ENCODE data around the gene CERS6. TPM values are rescaled to one million over a fixed set of nuclear protein-coding genes. Genes with fewer than 3 reads are reported as not detected.
"Not testable (repeated sequence)": the region's sequence is repeated elsewhere in the genome, so short reads cannot be mapped to it uniquely, and the experiment has no call there.

CERS6 gene
- total RNA-seq, 1 donor from 2014 or later: 30.9 TPM

- Mint-ChIP-seq H3K4me3 (ENCODE audit: unreplicated experiment) (no peak overlapping the region), H3K27me3 (ENCODE audit: unreplicated experiment) (peaks cover 13% of the 10 kb centered on the region), H3K36me3 (ENCODE audit: unreplicated experiment) (peaks cover 2% of the 10 kb centered on the region), H3K9me3 (ENCODE audit: unreplicated experiment) (no peaks in the 10 kb centered on the region), H3K4me1 (ENCODE audit: unreplicated experiment) (no peaks in the 10 kb centered on the region), H3K27ac (ENCODE audit: unreplicated experiment) (no peak overlapping the region)
- no peak for DNase-seq (ENCODE audit: extremely low spot score, unreplicated experiment)
- TF ChIP-seq, protein P1, sequence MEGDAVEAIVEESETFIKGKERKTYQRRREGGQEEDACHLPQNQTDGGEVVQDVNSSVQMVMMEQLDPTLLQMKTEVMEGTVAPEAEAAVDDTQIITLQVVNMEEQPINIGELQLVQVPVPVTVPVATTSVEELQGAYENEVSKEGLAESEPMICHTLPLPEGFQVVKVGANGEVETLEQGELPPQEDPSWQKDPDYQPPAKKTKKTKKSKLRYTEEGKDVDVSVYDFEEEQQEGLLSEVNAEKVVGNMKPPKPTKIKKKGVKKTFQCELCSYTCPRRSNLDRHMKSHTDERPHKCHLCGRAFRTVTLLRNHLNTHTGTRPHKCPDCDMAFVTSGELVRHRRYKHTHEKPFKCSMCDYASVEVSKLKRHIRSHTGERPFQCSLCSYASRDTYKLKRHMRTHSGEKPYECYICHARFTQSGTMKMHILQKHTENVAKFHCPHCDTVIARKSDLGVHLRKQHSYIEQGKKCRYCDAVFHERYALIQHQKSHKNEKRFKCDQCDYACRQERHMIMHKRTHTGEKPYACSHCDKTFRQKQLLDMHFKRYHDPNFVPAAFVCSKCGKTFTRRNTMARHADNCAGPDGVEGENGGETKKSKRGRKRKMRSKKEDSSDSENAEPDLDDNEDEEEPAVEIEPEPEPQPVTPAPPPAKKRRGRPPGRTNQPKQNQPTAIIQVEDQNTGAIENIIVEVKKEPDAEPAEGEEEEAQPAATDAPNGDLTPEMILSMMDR (IDR thresholded peaks at IDR 0.05): no peak
Measured at GRCh38 chr2:168787782-168788376, 331.8 kb downstream of the CERS6 start.

- peaks cover 2% of the 10 kb centered on the region for H3K36me3 Mint-ChIP-seq (ENCODE audit: unreplicated experiment)
- H3K9me3 Mint-ChIP-seq (ENCODE audit: unreplicated experiment): no peaks in the 10 kb centered on the region
- TF ChIP-seq, protein P1 (IDR thresholded peaks at IDR 0.05): no peak
- H3K27me3 Mint-ChIP-seq (ENCODE audit: unreplicated experiment): peaks cover 10% of the 10 kb centered on the region
- no peaks in the 10 kb centered on the region for H3K4me1 Mint-ChIP-seq (ENCODE audit: unreplicated experiment)
- H3K4me3 Mint-ChIP-seq (ENCODE audit: unreplicated experiment): no peak overlapping the region
- H3K27ac Mint-ChIP-seq (ENCODE audit: unreplicated experiment): no peak overlapping the region
- no peak for DNase-seq (ENCODE audit: extremely low spot score, unreplicated experiment)
Measured at GRCh38 chr2:168789776-168790175, 333.7 kb downstream of the CERS6 start.

- Mint-ChIP-seq H3K4me1 (ENCODE audit: unreplicated experiment) (no peaks in the 10 kb centered on the region), H3K4me3 (ENCODE audit: unreplicated experiment) (no peak overlapping the region), H3K27ac (ENCODE audit: unreplicated experiment) (no peak overlapping the region)
Measured at GRCh38 chr2:168790226-168790902, 334.3 kb downstream of the CERS6 start.

DNA sequence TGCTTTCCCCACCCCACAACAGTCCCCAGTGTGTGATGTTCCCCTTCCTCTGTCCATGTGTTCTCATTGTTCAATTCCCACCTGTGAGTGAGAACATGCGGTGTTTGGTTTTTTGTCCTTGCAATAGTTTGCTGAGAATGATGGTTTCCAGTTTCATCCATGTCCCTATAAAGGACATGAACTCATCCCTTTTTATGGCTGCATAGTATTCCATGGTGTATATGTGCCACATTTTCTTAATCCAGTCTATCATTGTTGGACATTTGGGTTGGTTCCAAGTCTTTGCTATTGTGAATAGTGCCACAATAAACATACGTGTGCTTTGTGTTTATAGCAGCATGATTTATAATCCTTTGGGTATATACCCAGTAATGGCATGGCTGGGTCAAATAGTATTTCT is 335.1 kb downstream of the CERS6 start:
- H3K27ac Mint-ChIP-seq (ENCODE audit: unreplicated experiment); H3K4me3 Mint-ChIP-seq (ENCODE audit: unreplicated experiment); H3K36me3 Mint-ChIP-seq (ENCODE audit: unreplicated experiment); H3K9me3 Mint-ChIP-seq (ENCODE audit: unreplicated experiment); H3K4me1 Mint-ChIP-seq (ENCODE audit: unreplicated experiment); DNase-seq (ENCODE audit: extremely low spot score, unreplicated experiment); H3K27me3 Mint-ChIP-seq (ENCODE audit: unreplicated experiment): not testable (repeated sequence)

More at GRCh38 chr2:168790226-168790902, 334.3 kb downstream of the CERS6 start:
- TF ChIP-seq, protein P1 (IDR thresholded peaks at IDR 0.05): no peak
- H3K27me3 Mint-ChIP-seq (ENCODE audit: unreplicated experiment): peaks cover 9% of the 10 kb centered on the region
- DNase-seq (ENCODE audit: extremely low spot score, unreplicated experiment): no peak
- H3K36me3 Mint-ChIP-seq (ENCODE audit: unreplicated experiment): peaks cover 2% of the 10 kb centered on the region
- no peaks in the 10 kb centered on the region for H3K9me3 Mint-ChIP-seq (ENCODE audit: unreplicated experiment)

GRCh38 chr2:168793596-168793995 is 337.5 kb downstream of the CERS6 start:
- DNase-seq (ENCODE audit: extremely low spot score, unreplicated experiment): no peak
- peaks cover 7% of the 10 kb centered on the region for H3K4me1 Mint-ChIP-seq (ENCODE audit: unreplicated experiment)
- H3K9me3 Mint-ChIP-seq (ENCODE audit: unreplicated experiment): no peaks in the 10 kb centered on the region
- peaks cover 2% of the 10 kb centered on the region for H3K36me3 Mint-ChIP-seq (ENCODE audit: unreplicated experiment)
- H3K4me3 Mint-ChIP-seq (ENCODE audit: unreplicated experiment): no peak overlapping the region
- TF ChIP-seq, protein P1 (IDR thresholded peaks at IDR 0.05): no peak
- H3K27ac Mint-ChIP-seq (ENCODE audit: unreplicated experiment): no peak overlapping the region
- H3K27me3 Mint-ChIP-seq (ENCODE audit: unreplicated experiment): peaks cover under 1% of the 10 kb centered on the region
